HG02759 (cell line): ENCODE data around the gene FIP1L1.

Experiments
- ATAC-seq: cut with Tn5 transposase; IDR thresholded peaks from one replicate; pipeline ENCODE4 v1.9.1; 2021; ENCODE audit warnings: mild to moderate bottlenecking, moderate library complexity; ENCODE audit not compliant: unreplicated experiment

Gene FIP1L1

GRCh38 chr4:53499791-53500190 lies 122.3 kb downstream of the FIP1L1 start:
- no peak for ATAC-seq

- ATAC-seq = no peak
Observed at GRCh38 chr4:53500546-53500945, 123.1 kb downstream of the FIP1L1 start.

- no peak for ATAC-seq
Observed at GRCh38 chr4:53501561-53501960, 124.1 kb downstream of the FIP1L1 start.

DNA sequence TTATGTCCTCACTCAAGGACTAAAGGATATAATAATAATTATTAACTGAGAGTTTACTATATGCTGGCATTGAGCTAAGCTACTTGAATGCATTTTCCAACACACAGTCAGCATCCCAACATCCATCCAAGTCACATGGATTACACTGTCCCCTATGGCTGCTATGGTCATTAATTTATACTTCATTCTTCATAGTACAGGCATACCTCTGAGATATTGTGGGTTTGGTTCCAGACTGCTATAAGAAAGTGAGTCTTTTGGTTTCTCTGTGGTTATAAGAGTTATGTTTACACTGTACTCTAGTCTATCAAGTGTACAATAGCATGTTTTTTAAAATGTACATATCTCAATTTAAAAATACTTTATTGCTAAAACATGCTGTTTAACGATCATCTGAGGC lies 124.7 kb downstream of the FIP1L1 start:
- no peak for ATAC-seq

DNA sequence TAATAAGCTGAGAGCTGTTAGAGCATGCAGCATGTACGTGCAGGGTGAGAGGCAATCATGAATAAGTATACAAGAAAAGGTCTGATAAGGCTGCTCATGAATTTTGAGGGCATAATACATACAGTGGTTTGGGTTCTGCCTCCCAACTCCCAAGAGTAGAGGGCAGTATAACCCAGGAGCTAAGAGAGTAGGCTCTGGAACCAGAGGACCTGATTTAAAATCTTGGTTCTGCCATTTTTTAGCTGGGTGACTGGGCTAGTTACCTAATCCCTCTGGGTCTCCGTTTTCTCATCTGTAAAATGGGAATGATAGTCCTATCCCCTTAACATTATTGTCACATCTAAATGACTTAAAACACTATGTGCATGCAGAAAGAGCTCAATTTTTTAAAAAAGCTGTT lies 128.5 kb downstream of the FIP1L1 start:
- no peak for ATAC-seq

GRCh38 chr4:53507058-53507457 lies 129.6 kb downstream of the FIP1L1 start:
- ATAC-seq = no peak

- ATAC-seq = no peak
Observed at GRCh38 chr4:53507671-53508286, 130.3 kb downstream of the FIP1L1 start.

DNA sequence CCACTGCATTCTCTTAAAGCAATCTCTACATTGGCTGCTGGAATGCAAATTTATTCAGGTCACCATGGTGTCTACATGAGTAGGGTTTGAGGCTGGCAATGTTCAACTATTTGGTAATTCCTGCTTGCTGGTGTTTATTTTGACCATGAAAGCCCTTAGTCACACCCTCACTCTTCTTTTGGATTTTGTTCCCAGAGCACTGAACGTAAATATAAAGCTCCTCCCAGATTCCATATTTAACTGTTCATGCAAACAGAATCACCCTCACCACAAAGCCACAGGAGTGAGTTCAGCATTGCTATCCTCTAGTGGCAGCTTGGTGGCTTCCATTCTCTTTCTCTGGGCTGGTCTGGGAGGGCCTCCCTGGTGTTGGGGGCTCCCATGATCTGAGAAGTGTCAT lies 131.0 kb downstream of the FIP1L1 start:
- no peak for ATAC-seq

DNA sequence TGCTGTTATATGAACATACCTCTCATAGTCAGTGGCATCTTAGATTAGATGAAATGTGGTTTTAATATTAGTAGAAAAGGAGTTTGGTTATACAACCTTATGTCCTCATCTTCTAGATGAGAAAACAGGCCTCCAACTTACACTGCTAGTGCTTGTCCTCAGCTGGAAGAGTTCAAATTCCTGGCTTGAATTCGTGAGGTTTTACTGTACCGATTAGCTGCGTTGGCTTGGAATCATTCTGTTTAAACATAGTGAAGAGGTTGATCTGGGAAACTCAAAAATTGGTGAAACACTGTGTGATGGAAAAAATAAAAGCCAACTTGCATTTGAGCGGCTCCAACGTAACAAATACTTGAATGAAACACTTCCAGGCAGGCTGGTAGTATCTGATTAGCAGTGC lies 132.9 kb downstream of the FIP1L1 start:
- no peak for ATAC-seq
